ELF-1 (cell line): ENCODE data around the gene ENGASE.
A peak's percentile ranks its signal among the peaks of the same experiment; 100 is the strongest.

Experiments
- DNase-seq: peaks from one replicate; pipeline ENCODE4 v3.0.0-alpha.2; 2016; ENCODE audit warnings: low read depth, low spot score

The ENGASE gene

DNA sequence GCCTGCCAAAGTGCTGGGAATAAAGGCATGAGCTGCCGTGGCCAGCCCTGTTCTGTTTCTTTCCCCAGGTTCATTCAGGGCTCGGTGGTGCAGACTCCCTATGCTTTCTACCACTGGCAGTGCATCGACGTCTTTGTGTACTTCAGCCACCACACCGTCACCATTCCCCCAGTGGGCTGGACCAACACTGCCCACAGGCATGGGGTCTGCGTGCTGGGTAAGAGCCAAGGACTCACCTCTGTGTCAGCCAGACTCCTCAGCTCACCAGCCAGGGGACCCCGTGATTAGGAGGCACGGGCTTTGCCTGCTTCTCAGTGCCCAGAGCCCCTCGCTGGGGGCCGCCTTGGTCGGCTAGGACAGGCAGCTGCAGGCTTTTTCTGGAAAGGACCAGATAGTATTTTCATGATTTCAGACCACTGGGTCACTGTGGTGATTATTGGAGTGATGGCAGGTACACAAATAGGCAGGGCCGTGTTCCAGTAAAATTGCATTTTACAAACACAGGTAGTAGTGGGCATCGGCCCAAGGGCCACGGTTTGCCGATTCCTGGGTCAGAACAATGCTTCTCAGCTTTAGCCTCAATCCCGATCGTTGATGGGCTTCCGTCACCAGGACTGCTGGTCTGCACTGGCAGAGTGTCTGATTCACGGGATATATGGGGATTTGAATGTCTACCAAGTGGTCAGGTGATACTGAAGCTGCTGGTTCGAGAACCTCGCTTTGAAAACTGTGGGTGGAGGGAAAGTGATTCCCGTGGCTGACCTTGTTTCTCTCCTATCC is 5.0 kb downstream of the ENGASE start:
- DNase-seq, result no peak

- DNase-seq, result no peak
Observed at GRCh38 chr17:79080349-79080748, 5.7 kb downstream of the ENGASE start.

GRCh38 chr17:79080761-79081290 is 6.2 kb downstream of the ENGASE start:
- DNase-seq, result no peak

DNA sequence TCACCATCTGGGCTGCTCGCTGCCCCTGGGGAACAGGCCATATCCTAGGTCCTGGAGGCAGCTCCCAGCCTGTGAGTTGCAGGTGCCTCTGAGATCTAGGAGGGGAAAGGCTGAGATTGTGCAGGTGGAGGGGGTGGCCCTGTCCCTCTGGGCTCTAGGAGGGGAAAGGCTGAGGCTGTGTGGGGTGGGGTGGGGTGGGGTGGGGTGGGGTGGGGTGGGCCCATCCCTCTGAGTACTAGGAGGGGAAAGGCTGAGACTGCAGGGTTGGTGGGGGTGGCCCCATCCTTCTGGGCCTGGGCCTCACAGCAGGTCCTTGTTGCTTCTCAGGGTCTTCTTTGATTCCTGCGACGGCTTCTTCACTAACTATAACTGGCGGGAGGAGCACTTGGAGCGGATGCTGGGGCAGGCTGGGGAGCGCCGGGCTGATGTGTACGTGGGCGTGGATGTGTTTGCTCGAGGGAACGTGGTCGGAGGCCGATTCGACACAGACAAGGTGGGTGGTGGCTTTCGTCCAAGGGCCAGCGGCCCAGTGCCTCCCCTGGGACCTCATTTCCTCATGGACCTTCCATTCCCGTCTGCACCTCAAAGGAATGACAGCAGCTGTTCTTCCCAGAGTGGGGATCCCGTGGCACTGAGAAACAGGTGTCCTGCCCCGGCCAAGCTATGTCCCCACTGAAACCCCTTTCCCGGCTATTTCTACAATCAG is 7.1 kb downstream of the ENGASE start:
- no peak for DNase-seq

DNA sequence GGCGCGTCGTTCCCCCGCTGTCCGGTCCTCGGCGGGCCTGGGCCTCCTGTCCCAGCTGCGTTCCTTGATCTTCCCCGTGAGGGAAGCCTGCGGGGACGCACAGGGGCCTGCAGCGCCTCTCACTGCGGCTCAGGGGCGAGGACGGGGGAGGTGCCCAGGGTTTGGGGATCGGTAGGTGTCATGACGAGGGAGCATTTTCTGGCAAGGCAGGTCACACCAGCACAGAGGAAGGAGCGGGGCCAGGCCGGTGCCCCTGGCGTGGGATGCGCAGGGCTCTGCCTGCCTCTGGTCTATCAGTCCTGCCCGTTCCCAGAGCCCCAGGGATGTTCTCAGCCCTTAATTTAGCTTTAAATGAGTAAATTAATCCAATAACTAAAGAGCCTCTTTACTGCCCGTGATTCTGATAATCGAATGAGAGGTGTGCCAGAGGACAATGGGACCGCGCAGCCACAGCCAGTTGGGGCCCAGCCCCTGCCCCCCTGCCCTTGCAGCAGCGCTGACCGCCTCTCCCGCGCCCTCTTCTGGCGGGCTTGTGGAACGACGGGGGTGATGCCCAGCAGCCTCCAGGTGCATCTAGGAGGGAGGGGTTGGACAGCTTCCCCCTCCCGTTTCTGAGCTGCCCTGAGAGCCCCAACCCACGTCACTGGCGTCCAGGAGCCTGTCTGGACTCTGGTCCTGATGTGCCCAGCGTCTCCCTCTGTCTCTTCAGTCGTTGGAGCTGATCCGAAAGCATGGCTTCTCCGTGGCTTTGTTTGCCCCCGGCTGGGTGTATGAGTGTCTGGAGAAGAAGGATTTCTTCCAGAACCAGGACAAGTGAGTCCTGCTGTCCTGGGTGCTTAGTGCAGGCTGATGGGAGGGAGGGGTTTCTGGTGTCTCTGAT is 7.9 kb downstream of the ENGASE start:
- DNase-seq, result peak; percentile 57

- no peak for DNase-seq
Observed at GRCh38 chr17:79083191-79083971, 8.8 kb downstream of the ENGASE start.

- DNase-seq, result no peak
Observed at GRCh38 chr17:79084291-79085153, 9.9 kb downstream of the ENGASE start.

DNA sequence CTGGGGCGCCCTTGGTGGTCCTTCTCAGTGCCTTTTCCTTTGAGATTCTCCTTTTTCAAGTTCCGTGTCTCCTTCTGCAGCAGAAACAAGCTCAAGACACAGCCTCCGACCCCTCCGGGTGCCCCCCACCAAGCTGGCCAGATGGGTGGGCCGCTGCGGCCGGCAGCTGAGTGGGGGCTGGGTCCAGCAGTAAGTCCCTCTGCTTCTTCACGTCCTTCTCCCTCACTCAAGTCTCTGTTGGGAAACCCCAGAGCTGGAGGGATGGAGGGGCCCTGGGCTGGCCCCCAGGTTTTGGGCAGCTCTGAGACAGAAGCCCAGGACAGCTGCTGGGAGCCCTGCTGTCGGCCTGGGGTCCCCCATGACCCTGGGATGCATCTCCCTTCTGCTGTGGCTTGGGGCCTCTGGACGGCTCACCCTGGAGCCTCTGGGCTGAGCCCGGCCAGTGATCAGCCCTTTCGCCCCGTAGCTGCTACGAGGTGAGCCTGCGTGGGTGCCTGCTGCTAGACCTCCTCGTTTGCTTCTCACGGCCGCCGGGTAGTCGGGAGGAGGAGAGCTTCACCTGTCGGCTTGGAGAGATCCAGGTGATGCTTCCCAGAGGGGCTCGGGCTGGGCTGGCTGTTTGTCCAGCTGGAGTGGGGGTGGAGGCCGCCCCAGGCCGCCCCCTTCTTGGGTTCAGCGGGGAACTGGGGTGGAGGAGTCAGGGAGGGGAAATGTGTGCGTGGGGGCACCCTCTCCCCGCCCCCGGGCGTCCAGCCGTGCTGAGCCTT is 10.7 kb downstream of the ENGASE start:
- DNase-seq, result no peak

- no peak for DNase-seq
Observed at GRCh38 chr17:79085921-79086551, 11.4 kb downstream of the ENGASE start.

DNA sequence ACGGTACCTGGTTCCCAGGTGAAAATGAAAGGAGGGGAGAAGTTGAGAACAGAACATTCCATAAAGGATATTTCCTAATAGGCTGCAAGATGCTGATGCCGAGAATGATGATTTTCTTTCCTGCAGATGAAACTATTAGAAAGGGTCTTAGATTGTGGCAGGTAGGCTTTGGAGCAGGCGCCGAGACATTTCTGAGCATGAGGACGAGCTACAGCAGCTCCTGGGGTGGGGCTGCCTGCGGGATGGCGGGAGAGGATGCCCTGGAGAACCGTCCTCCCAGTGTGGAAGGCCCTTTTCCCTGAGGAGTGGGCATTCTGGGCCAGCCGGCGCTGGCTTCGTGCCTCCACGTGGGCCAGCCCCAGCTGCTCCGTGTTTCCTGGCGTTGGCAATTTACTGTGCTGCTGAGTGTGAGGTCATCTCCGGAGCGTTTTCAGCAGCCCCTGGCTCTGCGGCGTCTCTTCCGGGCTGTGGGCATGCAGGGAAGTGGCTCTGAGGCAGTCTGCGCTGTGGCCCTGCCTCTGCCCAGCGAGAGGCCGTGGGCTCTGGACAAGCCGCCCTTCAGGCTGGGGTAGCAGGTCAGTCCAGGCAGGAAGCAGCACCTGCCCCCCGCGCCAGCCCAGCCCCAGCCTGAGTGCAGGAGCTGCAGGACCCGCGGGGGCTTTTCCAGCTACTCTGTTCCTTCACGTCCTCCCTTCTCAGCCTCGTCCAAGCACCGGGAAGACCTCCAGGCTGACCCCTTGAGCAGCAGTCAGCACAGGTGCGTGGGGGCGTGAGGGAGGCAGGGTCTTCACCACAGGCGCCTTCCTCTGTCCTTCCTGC is 12.2 kb downstream of the ENGASE start:
- no peak for DNase-seq

DNA sequence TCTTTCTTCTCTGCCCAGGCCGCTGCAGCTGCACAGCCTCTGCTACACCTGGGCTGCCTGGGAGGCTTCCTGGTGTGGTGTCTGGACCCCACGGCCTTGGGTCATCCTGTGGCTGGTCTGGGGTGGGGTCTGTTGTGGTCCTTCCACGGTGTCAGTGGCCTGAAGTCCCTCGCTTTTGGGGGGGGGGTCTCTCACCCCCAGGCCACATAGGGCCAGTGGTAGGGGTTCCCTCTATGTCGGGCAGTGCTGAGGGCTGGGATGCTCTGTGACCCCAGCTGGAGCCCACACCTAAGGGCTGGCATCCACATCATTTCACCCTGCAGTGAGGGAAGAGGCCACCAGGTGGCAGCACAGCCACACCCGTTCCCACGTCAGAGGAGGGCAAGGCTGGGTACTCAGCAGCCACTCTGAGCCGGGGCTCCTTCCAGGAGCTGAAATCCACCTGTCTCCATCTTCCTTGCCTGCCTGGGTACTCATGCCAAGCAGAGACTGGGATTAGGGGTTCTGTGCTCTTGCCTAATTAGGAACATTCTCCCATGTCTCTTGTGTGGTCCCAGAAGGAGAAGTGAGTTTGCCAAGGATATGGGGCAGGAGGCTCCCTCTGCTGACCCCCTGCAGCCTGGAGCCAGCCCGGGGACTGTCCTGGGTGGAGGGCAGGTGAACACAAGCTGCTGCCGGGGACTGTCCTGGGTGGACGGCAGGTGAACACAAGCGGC is 13.0 kb downstream of the ENGASE start:
- peak; percentile 85 for DNase-seq

- DNase-seq, result no peak
Observed at GRCh38 chr17:79088247-79088996, 13.8 kb downstream of the ENGASE start.

GRCh38 chr17:79088997-79089328 is 14.3 kb downstream of the ENGASE start:
- DNase-seq, result no peak

DNA sequence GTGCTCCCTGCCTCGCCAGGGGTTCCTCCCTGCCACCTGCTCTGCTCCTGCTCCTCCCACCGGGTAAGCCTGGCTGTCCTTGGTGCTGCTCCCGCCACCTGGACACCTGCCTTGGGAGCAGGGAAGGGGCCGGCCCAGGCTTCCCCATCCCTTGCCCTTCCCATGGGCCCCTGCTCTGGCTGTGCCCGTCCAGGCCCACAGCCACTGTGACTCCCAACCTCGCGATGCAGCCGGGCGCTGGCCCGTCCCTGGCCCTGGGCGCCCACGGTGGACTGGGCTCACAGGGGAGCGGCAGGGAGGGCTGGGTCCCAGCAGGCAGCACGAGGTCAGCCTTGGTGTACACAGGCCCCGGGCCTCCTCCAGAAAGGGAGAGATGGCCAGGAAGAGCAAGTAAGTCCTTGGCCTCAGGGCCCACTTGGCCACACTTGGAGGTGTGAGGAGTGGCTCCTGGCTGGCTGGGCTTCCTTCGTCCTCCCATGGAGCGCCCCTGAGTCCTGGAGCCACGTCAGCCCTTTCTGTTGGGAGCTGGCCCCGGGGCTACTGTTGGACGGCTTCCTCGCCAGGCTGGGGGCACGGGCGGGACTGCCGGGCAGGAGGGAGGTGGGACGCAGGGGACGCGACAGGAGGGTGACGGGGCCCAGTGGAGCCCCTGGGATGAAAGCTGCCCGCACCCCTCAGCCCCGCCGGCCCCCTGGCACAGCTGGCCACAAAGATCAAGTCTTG is 15.3 kb downstream of the ENGASE start:
- peak; percentile 43 for DNase-seq

DNA sequence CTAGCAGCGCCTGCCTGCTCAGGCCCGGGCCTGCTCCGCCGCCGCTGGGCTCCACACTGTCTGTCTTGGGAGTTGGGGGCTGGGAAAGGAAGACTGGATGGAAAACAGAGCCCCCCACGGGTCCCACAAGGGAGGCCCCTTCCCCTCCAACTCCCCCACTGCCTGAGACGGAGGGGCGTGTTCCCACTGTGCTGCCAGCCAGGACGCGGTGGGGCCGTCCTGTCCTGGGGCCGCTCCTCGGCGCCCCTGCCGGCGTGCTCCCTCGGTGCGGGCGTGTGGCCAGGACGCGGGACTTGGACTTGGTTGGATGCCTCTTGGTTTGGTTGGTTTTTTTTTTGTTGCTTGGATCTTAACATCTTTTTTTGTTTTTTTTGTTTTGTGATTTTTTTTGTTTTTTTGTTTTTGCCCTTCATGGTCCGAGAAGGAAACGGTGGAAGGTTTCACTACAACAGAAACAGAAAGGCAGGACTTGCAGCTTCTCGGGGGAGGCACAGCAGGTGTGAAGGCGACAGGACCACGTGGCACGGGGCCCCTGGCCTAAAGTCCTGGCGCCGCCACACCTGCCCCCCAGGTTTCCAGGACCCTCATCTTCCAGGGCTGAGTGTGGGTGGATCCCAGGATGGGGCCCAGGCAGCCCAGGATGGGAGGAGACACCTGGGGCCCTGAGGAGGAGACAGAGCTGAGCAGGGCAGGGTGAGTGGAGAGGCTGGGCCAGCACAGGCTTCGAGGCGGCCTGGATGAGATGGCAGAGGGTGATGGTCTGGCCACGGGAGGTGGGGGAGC is 16.0 kb downstream of the ENGASE start:
- DNase-seq, result no peak
